Measurements from ENCODE around the gene TMED6. TPM values are rescaled to one million over a fixed set of nuclear protein-coding genes. Genes with fewer than 3 reads are reported as not detected.
A peak's percentile ranks its signal among the peaks of the same experiment; 100 is the strongest.

The TMED6 gene
- total and polyA plus RNA-seq, 2 experiments from 2014 or later, result 0.29 TPM; not detected in 1

- no peak for DNase-seq (ENCODE audit: low spot score)
- Mint-ChIP-seq H3K27ac (no peak overlapping the region; the same call in 1 of the 2 replicates), H3K9me3 (no peaks in the 10 kb centered on the region), H3K4me1 (no peaks in the 10 kb centered on the region), H3K36me3 (ENCODE audit: low read depth) (peaks cover 29% of the 10 kb centered on the region), H3K4me3 (no peak overlapping the region), H3K27me3 (ENCODE audit: insufficient read depth, low read depth, poor library complexity) (no peaks in the 10 kb centered on the region)
- Histone ChIP-seq H3K36me3 (ENCODE audit: insufficient read depth) (peaks cover 23% of the 10 kb centered on the region), H3K9me2 (ENCODE audit: insufficient read depth) (no peaks in the 10 kb centered on the region), H3F3A (replicated peaks; ENCODE audit: low read depth) (peaks cover 3% of the 10 kb centered on the region; the same call in 1 of the 2 replicates), H3K4me2 (no peak overlapping the region), H3K4me1 (ENCODE audit: insufficient read depth) (no peaks in the 10 kb centered on the region), H3K79me2 (replicated peaks; ENCODE audit: insufficient read depth) (peaks cover 7% of the 10 kb centered on the region), H3K27ac (ENCODE audit: low read depth) (0 out of 2 replicates have a peak overlapping the region, but pooled peaks have one; percentile 19), H2AFZ (no peak overlapping the region), H3K4me3 (no peak overlapping the region), H4K20me1 (replicated peaks; ENCODE audit: insufficient read depth) (no peaks in the 10 kb centered on the region), H3K27me3 (ENCODE audit: insufficient read depth) (no peaks in the 10 kb centered on the region)
- no peak for ATAC-seq
- TF ChIP-seq STAT1 (IDR thresholded peaks at IDR 0.05; ENCODE audit: unreplicated experiment) (no peak), NANOG (IDR thresholded peaks at IDR 0.05; ENCODE audit: borderline replicate concordance) (no peak), REST (IDR thresholded peaks at IDR 0.05; ENCODE audit: unreplicated experiment) (no peak), EZH2phosphoT487 (IDR thresholded peaks at IDR 0.05; ENCODE audit: unreplicated experiment) (no peak), ZNF331 (CRISPR knock-in tag; IDR thresholded peaks at IDR 0.05; ENCODE audit: low read depth) (no peak), POLR2AphosphoS5 (IDR thresholded peaks at IDR 0.05; ENCODE audit: low read depth) (no peak), CREB1 (CRISPR knock-in tag; IDR thresholded peaks at IDR 0.05; ENCODE audit: low read depth) (no peak), ZNF114 (CRISPR knock-in tag; IDR thresholded peaks at IDR 0.05) (no peak), JUNB (IDR thresholded peaks at IDR 0.05; ENCODE audit: unreplicated experiment) (no peak), EZH2 (IDR thresholded peaks at IDR 0.05; ENCODE audit: low read depth, unreplicated experiment) (no peak)
- TF ChIP-seq, protein P1, sequence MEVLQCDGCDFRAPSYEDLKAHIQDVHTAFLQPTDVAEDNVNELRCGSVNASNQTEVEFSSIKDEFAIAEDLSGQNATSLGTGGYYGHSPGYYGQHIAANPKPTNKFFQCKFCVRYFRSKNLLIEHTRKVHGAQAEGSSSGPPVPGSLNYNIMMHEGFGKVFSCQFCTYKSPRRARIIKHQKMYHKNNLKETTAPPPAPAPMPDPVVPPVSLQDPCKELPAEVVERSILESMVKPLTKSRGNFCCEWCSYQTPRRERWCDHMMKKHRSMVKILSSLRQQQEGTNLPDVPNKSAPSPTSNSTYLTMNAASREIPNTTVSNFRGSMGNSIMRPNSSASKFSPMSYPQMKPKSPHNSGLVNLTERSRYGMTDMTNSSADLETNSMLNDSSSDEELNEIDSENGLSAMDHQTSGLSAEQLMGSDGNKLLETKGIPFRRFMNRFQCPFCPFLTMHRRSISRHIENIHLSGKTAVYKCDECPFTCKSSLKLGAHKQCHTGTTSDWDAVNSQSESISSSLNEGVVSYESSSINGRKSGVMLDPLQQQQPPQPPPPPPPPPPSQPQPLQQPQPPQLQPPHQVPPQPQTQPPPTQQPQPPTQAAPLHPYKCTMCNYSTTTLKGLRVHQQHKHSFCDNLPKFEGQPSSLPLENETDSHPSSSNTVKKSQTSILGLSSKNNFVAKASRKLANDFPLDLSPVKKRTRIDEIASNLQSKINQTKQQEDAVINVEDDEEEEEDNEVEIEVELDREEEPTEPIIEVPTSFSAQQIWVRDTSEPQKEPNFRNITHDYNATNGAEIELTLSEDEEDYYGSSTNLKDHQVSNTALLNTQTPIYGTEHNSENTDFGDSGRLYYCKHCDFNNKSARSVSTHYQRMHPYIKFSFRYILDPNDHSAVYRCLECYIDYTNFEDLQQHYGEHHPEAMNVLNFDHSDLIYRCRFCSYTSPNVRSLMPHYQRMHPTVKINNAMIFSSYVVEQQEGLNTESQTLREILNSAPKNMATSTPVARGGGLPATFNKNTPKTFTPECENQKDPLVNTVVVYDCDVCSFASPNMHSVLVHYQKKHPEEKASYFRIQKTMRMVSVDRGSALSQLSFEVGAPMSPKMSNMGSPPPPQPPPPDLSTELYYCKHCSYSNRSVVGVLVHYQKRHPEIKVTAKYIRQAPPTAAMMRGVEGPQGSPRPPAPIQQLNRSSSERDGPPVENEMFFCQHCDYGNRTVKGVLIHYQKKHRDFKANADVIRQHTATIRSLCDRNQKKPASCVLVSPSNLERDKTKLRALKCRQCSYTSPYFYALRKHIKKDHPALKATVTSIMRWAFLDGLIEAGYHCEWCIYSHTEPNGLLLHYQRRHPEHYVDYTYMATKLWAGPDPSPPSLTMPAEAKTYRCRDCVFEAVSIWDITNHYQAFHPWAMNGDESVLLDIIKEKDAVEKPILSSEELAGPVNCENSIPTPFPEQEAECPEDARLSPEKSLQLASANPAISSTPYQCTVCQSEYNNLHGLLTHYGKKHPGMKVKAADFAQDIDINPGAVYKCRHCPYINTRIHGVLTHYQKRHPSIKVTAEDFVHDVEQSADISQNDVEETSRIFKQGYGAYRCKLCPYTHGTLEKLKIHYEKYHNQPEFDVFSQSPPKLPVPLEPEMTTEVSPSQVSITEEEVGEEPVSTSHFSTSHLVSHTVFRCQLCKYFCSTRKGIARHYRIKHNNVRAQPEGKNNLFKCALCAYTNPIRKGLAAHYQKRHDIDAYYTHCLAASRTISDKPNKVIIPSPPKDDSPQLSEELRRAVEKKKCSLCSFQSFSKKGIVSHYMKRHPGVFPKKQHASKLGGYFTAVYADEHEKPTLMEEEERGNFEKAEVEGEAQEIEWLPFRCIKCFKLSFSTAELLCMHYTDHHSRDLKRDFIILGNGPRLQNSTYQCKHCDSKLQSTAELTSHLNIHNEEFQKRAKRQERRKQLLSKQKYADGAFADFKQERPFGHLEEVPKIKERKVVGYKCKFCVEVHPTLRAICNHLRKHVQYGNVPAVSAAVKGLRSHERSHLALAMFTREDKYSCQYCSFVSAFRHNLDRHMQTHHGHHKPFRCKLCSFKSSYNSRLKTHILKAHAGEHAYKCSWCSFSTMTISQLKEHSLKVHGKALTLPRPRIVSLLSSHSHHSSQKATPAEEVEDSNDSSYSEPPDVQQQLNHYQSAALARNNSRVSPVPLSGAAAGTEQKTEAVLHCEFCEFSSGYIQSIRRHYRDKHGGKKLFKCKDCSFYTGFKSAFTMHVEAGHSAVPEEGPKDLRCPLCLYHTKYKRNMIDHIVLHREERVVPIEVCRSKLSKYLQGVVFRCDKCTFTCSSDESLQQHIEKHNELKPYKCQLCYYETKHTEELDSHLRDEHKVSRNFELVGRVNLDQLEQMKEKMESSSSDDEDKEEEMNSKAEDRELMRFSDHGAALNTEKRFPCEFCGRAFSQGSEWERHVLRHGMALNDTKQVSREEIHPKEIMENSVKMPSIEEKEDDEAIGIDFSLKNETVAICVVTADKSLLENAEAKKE (CRISPR knock-in tag; IDR thresholded peaks at IDR 0.05), result no peak
- TF ChIP-seq, protein P2, sequence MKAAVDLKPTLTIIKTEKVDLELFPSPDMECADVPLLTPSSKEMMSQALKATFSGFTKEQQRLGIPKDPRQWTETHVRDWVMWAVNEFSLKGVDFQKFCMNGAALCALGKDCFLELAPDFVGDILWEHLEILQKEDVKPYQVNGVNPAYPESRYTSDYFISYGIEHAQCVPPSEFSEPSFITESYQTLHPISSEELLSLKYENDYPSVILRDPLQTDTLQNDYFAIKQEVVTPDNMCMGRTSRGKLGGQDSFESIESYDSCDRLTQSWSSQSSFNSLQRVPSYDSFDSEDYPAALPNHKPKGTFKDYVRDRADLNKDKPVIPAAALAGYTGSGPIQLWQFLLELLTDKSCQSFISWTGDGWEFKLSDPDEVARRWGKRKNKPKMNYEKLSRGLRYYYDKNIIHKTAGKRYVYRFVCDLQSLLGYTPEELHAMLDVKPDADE (IDR thresholded peaks at IDR 0.05), result no peak
- TF ChIP-seq, protein P3, sequence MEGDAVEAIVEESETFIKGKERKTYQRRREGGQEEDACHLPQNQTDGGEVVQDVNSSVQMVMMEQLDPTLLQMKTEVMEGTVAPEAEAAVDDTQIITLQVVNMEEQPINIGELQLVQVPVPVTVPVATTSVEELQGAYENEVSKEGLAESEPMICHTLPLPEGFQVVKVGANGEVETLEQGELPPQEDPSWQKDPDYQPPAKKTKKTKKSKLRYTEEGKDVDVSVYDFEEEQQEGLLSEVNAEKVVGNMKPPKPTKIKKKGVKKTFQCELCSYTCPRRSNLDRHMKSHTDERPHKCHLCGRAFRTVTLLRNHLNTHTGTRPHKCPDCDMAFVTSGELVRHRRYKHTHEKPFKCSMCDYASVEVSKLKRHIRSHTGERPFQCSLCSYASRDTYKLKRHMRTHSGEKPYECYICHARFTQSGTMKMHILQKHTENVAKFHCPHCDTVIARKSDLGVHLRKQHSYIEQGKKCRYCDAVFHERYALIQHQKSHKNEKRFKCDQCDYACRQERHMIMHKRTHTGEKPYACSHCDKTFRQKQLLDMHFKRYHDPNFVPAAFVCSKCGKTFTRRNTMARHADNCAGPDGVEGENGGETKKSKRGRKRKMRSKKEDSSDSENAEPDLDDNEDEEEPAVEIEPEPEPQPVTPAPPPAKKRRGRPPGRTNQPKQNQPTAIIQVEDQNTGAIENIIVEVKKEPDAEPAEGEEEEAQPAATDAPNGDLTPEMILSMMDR (conservative IDR thresholded peaks at IDR 0.05; ENCODE audit: low read depth in 2 of 2), result no peak
These were observed 4.9 kb downstream of the TMED6 start for GRCh38 chr16:69346683-69347082.

All from GM23338 (cell line).